Thyroid gland (tissue), 4 donors: ENCODE measurements around the gene COL26A1. TPM values are rescaled to one million over a fixed set of nuclear protein-coding genes. Genes with fewer than 3 reads are reported as not detected.
"Not testable (repeated sequence)": the region's sequence is repeated elsewhere in the genome, so short reads cannot be mapped to it uniquely, and the experiment has no call there.

ENCODE experiments used
- DNase-seq, 2 donors: peaks; one replicate each; pipeline ENCODE4 v3.0.0-alpha.2; 2019
- H3K27ac ChIP-seq, 3 donors: fragments of 200-600 bp; sonication (generic); 1 replicate in 2 of 3; 2 replicates in 1 of 3; pipeline ENCODE4 v1.5.1; 2016 to 2019; ENCODE audit warnings: mild to moderate bottlenecking in 1 of 3, moderate library complexity in 1 of 3
- H3K27me3 ChIP-seq: fragments of 200-600 bp; sonication (generic); one replicate; pipeline ENCODE4 v1.5.1; 2019
- H3K36me3 ChIP-seq, 2 donors: fragments of 200-600 bp; sonication (generic); one replicate each; pipeline ENCODE4 v1.5.1; 2016 to 2019
- H3K4me1 ChIP-seq, 2 donors: fragments of 200-600 bp; sonication (generic); one replicate each; pipeline ENCODE4 v1.5.1; 2017 to 2019
- H3K4me3 ChIP-seq, 3 donors: fragments of 200-600 bp; sonication (generic); replicated peaks in 1 of 3; 1 replicate in 2 of 3; 2 replicates in 1 of 3; pipeline ENCODE4 v1.5.1; 2016; ENCODE audit warnings: mild to moderate bottlenecking in 1 of 3
- H3K9me3 ChIP-seq: fragments of 200-600 bp; sonication (generic); one replicate; pipeline ENCODE4 v1.5.1; 2017
- POLR2A ChIP-seq, 2 donors: fragments of 450-650 bp; IDR thresholded peaks; one replicate each; pipeline ENCODE4 v1.6.1; 2017; ENCODE audit warnings: antibody characterized with exemption in 2 of 2, mild to moderate bottlenecking in 2 of 2, moderate library complexity in 1 of 2
- WGBS, 2 donors: methylation state at CpG; one replicate each; pipeline ENCODE4 v1.1.5; 2017; 5-methylcytosine and 5-hydroxymethylcytosine counted together
- intact Hi-C: fragments of 100-400 bp; cut with DNase I; formaldehyde crosslinking; loops from one replicate; pipeline ENCODE4 v1.15.1; 2023
- total RNA-seq, 4 donors: library from RNA; depleted of rRNA; stranded (reverse); fragments of >200 nt; gene quantifications; one replicate each; pipeline ENCODE4 v1.2.3, GENCODE V29; 2016
- TF ChIP-seq, protein P1 (sequence below), 6 experiments: fragments of 200-600 bp in 3 of 6; fragments of 450-650 bp in 3 of 6; sonication (generic) in 3 of 6; IDR thresholded peaks; one replicate each; pipeline ENCODE4 v1.5.1; 2016 to 2019; ENCODE audit warnings: antibody characterized with exemption in 6 of 6, mild to moderate bottlenecking in 2 of 6, inconsistent platforms in 1 of 6, moderate library complexity in 1 of 6

The COL26A1 gene
- total RNA-seq, 4 donors from 2014 or later, result not detected

DNA sequence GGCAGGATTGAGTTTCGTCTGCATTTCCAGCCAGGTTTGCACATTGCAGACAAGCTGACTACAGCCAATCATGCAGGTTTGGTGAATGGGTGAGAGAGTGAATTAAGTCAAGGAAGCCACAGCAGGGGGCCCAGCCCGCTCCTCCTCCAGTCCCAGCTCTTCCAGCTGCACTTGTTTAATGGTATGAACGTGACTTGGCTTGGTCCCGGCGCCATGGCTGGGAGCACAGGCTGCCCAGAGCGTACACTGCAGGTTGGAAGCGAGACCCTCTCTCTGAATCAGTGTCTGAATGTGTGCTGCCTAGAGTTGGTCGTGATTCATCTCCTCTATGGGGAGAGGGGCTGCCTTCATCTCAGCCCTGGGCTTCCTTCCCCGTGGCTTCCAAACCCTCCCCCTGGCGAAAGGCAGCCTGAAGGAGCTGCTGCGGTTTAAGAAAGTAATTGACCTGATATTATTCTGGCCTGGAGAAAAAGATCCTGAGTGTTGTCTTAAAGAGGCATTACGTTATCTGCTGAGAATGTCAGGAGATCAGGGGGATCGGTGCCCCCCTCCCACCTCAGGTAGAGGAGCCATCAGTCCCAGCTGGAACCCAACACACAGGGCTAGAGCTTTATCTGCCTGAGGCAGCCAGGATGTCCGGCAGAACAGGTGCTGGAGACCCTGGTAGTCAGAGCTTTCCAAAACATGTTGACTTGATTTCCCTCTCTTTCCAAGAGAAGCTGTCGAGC lies 132.1 kb downstream of the COL26A1 start:
- H3K4me3 ChIP-seq, result no peak overlapping the region
- DNase-seq, result peak; percentile 20 to 27
- H3K4me1 ChIP-seq, result no peaks in the 10 kb centered on the region
- H3K27ac ChIP-seq, result no peak overlapping the region
- WGBS, 2 donors, result 31 to 36% methylated on average over 14 to 15 of the region's 15 CpGs
- H3K27me3 ChIP-seq, result no peaks in the 10 kb centered on the region
- no peak for TF ChIP-seq POLR2A (IDR thresholded peaks at IDR 0.05)
- TF ChIP-seq, protein P1, sequence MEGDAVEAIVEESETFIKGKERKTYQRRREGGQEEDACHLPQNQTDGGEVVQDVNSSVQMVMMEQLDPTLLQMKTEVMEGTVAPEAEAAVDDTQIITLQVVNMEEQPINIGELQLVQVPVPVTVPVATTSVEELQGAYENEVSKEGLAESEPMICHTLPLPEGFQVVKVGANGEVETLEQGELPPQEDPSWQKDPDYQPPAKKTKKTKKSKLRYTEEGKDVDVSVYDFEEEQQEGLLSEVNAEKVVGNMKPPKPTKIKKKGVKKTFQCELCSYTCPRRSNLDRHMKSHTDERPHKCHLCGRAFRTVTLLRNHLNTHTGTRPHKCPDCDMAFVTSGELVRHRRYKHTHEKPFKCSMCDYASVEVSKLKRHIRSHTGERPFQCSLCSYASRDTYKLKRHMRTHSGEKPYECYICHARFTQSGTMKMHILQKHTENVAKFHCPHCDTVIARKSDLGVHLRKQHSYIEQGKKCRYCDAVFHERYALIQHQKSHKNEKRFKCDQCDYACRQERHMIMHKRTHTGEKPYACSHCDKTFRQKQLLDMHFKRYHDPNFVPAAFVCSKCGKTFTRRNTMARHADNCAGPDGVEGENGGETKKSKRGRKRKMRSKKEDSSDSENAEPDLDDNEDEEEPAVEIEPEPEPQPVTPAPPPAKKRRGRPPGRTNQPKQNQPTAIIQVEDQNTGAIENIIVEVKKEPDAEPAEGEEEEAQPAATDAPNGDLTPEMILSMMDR (IDR thresholded peaks at IDR 0.05), result no peak
- intact Hi-C loops, result no loop called here
- no peaks in the 10 kb centered on the region for H3K9me3 ChIP-seq
- no peaks in the 10 kb centered on the region for H3K36me3 ChIP-seq

GRCh38 chr7:101496017-101496416 lies 133.3 kb downstream of the COL26A1 start:
- no peak overlapping the region for H3K27ac ChIP-seq
- no peaks in the 10 kb centered on the region for H3K4me1 ChIP-seq
- no peak for DNase-seq
- no peak overlapping the region for H3K4me3 ChIP-seq
- no peaks in the 10 kb centered on the region for H3K36me3 ChIP-seq
- WGBS, 2 donors, result 83 to 84% methylated on average over 8 of the region's 8 CpGs
- H3K9me3 ChIP-seq, result no peaks in the 10 kb centered on the region
- intact Hi-C loops, result no loop called here
- TF ChIP-seq, protein P1 (IDR thresholded peaks at IDR 0.05), result no peak
- TF ChIP-seq POLR2A (IDR thresholded peaks at IDR 0.05), result no peak
- H3K27me3 ChIP-seq, result no peaks in the 10 kb centered on the region

DNA sequence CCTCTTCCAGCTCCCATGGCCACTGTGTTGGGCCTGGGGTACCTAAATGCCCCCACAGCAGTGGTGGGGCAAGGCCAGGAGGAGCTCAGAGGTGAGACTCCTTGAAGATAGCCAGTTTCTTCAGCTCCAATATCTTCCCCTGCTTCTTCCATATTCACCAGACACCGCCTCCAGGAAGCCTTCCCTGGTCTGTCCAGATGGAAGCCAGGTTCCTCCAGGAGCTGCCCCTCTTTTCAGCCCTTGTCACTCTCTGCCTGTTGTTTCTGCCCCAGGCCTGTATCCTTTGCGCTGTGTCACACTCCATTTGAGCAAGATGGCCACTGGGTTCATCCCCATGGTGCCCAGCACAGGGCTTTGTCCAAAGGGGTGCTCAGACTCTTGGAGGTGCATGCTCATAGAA lies 138.7 kb downstream of the COL26A1 start:
- DNase-seq, result no peak
- Histone ChIP-seq H3K36me3 (no peaks in the 10 kb centered on the region), H3K9me3 (no peaks in the 10 kb centered on the region), H3K4me1 (no peaks in the 10 kb centered on the region), H3K4me3 (no peak overlapping the region), H3K27me3 (no peaks in the 10 kb centered on the region), H3K27ac (no peak overlapping the region)
- WGBS, 2 donors, result 89 to 100% methylated on average over 2 of the region's 2 CpGs
- intact Hi-C loops, result no loop called here
- TF ChIP-seq, protein P1 (IDR thresholded peaks at IDR 0.05), result no peak
- TF ChIP-seq POLR2A (IDR thresholded peaks at IDR 0.05), result no peak

GRCh38 chr7:101502466-101503098 lies 139.9 kb downstream of the COL26A1 start:
- no peak for DNase-seq
- H3K36me3 ChIP-seq, result no peaks in the 10 kb centered on the region
- no peak for TF ChIP-seq POLR2A (IDR thresholded peaks at IDR 0.05)
- no peaks in the 10 kb centered on the region for H3K9me3 ChIP-seq
- no peak overlapping the region for H3K27ac ChIP-seq
- H3K27me3 ChIP-seq, result no peaks in the 10 kb centered on the region
- H3K4me3 ChIP-seq, result no peak overlapping the region
- intact Hi-C loops, result no loop called here
- WGBS, 2 donors, result 83 to 94% methylated on average over 3 to 9 of the region's 9 CpGs
- H3K4me1 ChIP-seq, result no peaks in the 10 kb centered on the region

DNA sequence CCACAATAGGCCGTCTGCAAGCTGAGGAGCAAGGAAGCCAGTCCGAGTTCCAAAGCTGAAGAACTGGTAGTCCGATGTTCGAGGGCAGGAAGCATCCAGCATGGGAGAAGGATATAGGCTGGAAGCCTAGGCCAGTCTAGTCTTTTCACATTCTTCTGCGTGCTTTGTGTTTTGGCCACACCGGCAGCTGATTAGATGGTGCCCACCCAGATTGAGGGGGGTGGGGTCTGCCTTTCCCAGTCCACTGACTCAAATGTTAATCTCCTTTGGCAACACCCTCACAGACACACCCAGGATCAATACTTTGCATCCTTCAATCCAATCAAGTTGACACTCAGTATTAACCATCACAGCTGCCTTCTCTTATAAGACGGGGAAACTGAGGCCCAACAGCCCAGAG lies 142.8 kb downstream of the COL26A1 start:
- WGBS, 2 donors, result 88 to 93% methylated on average over 7 of the region's 7 CpGs
- H3K4me1 ChIP-seq, H3K27ac ChIP-seq, H3K36me3 ChIP-seq, intact Hi-C loops, H3K4me3 ChIP-seq, H3K27me3 ChIP-seq, DNase-seq, H3K9me3 ChIP-seq: not testable (repeated sequence)

- Histone ChIP-seq H3K27me3 (no peaks in the 10 kb centered on the region), H3K36me3 (no peaks in the 10 kb centered on the region), H3K4me1 (no peaks in the 10 kb centered on the region), H3K27ac (no peak overlapping the region), H3K4me3 (no peak overlapping the region), H3K9me3 (no peaks in the 10 kb centered on the region)
- no peak for DNase-seq
- no peak for TF ChIP-seq POLR2A (IDR thresholded peaks at IDR 0.05)
- TF ChIP-seq, protein P1 (IDR thresholded peaks at IDR 0.05), result no peak
- intact Hi-C loops, result no loop called here
- WGBS, 2 donors, result 61 to 71% methylated on average over 5 of the region's 5 CpGs
Observed at GRCh38 chr7:101506531-101506930, 143.9 kb downstream of the COL26A1 start.
